GM23338 (cell line): ENCODE results near the gene SPATA2L. TPM values are rescaled to one million over a fixed set of nuclear protein-coding genes. Genes with fewer than 3 reads are reported as not detected.

Source experiments
- ATAC-seq: fragments of 200-7000 bp; cut with Tn5 transposase; 3 replicates; pipeline ENCODE4 v1.9.1; 2020
- DNase-seq: peaks from one replicate; pipeline ENCODE4 v3.0.0-alpha.2; 2015; ENCODE audit warnings: low spot score
- H2AFZ ChIP-seq: fragments of 200-600 bp; sonication (generic); 2 replicates; pipeline ENCODE4 v1.8.0; 2016; ENCODE audit warnings: antibody characterized with exemption, mild to moderate bottlenecking, moderate library complexity
- H3F3A ChIP-seq: fragments of 200-600 bp; sonication (generic); replicated peaks from 2 replicates; pipeline ENCODE4 v1.8.0; 2017; ENCODE audit warnings: antibody characterized with exemption, mixed run types, low read depth
- H3K27ac ChIP-seq: fragments of 200-600 bp; sonication (generic); 2 replicates; pipeline ENCODE4 v1.6.1; 2016; ENCODE audit warnings: low read depth
- H3K27me3 ChIP-seq: fragments of 200-600 bp; sonication (generic); 2 replicates; pipeline ENCODE4 v1.8.0; 2016; ENCODE audit warnings: mild to moderate bottlenecking, mixed run types, moderate library complexity; ENCODE audit not compliant: insufficient read depth
- H3K36me3 ChIP-seq: fragments of 200-600 bp; sonication (generic); 2 replicates; pipeline ENCODE4 v1.8.0; 2016; ENCODE audit warnings: mild to moderate bottlenecking; ENCODE audit not compliant: insufficient read depth
- H3K4me1 ChIP-seq: fragments of 200-600 bp; sonication (generic); 2 replicates; pipeline ENCODE4 v1.8.0; 2016; ENCODE audit warnings: mild to moderate bottlenecking, moderate library complexity; ENCODE audit not compliant: insufficient read depth
- H3K4me2 ChIP-seq: fragments of 200-600 bp; sonication (generic); 2 replicates; pipeline ENCODE4 v1.7.1; 2017; ENCODE audit warnings: mixed run types
- H3K4me3 ChIP-seq: fragments of 200-600 bp; sonication (generic); 2 replicates; pipeline ENCODE4 v1.6.1; 2016; ENCODE audit warnings: mixed run types
- H3K79me2 ChIP-seq: fragments of 200-600 bp; sonication (generic); replicated peaks from 2 replicates; pipeline ENCODE4 v1.8.0; 2017; ENCODE audit warnings: mild to moderate bottlenecking; ENCODE audit not compliant: insufficient read depth
- H3K9me2 ChIP-seq: fragments of 200-600 bp; sonication (generic); 2 replicates; pipeline ENCODE4 v1.8.0; 2017; ENCODE audit not compliant: insufficient read depth
- H4K20me1 ChIP-seq: fragments of 200-600 bp; sonication (generic); replicated peaks from 2 replicates; pipeline ENCODE4 v1.8.0; 2017; ENCODE audit warnings: mild to moderate bottlenecking; ENCODE audit not compliant: insufficient read depth
- H3K27ac Mint-ChIP-seq: 2 replicates; pipeline ENCODE4 v1.8.0; 2020; ENCODE audit warnings: inconsistent platforms, mild to moderate bottlenecking, moderate library complexity, mixed read lengths
- H3K27me3 Mint-ChIP-seq: 3 replicates; pipeline ENCODE4 v1.8.0; 2022; ENCODE audit warnings: low read depth, mild to moderate bottlenecking, moderate library complexity, mixed read lengths, inconsistent platforms; ENCODE audit not compliant: insufficient read depth, poor library complexity
- H3K36me3 Mint-ChIP-seq: 3 replicates; pipeline ENCODE4 v1.8.0; 2021; ENCODE audit warnings: low read depth, mild to moderate bottlenecking, inconsistent platforms, moderate library complexity, mixed read lengths
- H3K4me1 Mint-ChIP-seq: 3 replicates; pipeline ENCODE4 v1.8.0; 2020; ENCODE audit warnings: mild to moderate bottlenecking, inconsistent platforms, mixed read lengths
- H3K4me3 Mint-ChIP-seq: 3 replicates; pipeline ENCODE4 v1.8.0; 2021; ENCODE audit warnings: moderate library complexity, mild to moderate bottlenecking, inconsistent platforms, mixed read lengths
- H3K9me3 Mint-ChIP-seq: 3 replicates; pipeline ENCODE4 v1.8.0; 2020; ENCODE audit warnings: moderate library complexity, mild to moderate bottlenecking, inconsistent platforms, mixed read lengths
- CREB1 ChIP-seq: fragments of 250-450 bp; sonication (Bioruptor Pico); IDR thresholded peaks from 2 replicates; pipeline ENCODE4 v1.5.0; 2020; ENCODE audit warnings: low read depth, mild to moderate bottlenecking, moderate library complexity
- EZH2 ChIP-seq: fragments of 200-600 bp; sonication (generic); IDR thresholded peaks from one replicate; pipeline ENCODE4 v1.8.0; 2017; ENCODE audit warnings: antibody characterized with exemption, mild to moderate bottlenecking, low read depth; ENCODE audit not compliant: unreplicated experiment
- EZH2phosphoT487 ChIP-seq: fragments of 200-600 bp; sonication (generic); IDR thresholded peaks from one replicate; pipeline ENCODE4 v1.8.1; 2018; ENCODE audit warnings: antibody characterized with exemption; ENCODE audit not compliant: unreplicated experiment
- JUNB ChIP-seq: IDR thresholded peaks from one replicate; pipeline ENCODE4 v1.6.1; 2016; ENCODE audit warnings: antibody characterized with exemption; ENCODE audit not compliant: unreplicated experiment
- NANOG ChIP-seq: IDR thresholded peaks from 2 replicates; pipeline ENCODE4 v1.6.1; 2016; ENCODE audit warnings: antibody characterized with exemption, borderline replicate concordance
- POLR2AphosphoS5 ChIP-seq: IDR thresholded peaks from 2 replicates; pipeline ENCODE4 v1.6.1; 2016; ENCODE audit warnings: antibody characterized with exemption, low read depth
- STAT1 ChIP-seq: IDR thresholded peaks from one replicate; pipeline ENCODE4 v1.6.1; 2016; ENCODE audit warnings: antibody characterized with exemption; ENCODE audit not compliant: unreplicated experiment
- ZNF114 ChIP-seq: fragments of 250-450 bp; sonication (Bioruptor Pico); IDR thresholded peaks from 2 replicates; pipeline ENCODE4 v1.5.0; 2020; ENCODE audit warnings: mild to moderate bottlenecking, moderate library complexity
- ZNF331 ChIP-seq: fragments of 250-450 bp; sonication (Bioruptor Pico); IDR thresholded peaks from 2 replicates; pipeline ENCODE4 v1.5.0; 2020; ENCODE audit warnings: low read depth, mild to moderate bottlenecking, moderate library complexity
- polyA plus RNA-seq: library from polyadenylated mRNA; unstranded; fragments of >200 nt; fragmentation: Nextera tagmentation; extraction: Ambion mirVana; gene quantifications from 2 replicates; pipeline ENCODE4 v1.2.1, GENCODE V29; 2016
- total RNA-seq: library from RNA; depleted of rRNA; stranded (reverse); fragments of >200 nt; shearing (Covaris generic); gene quantifications from 2 replicates; pipeline ENCODE4 v1.2.3, GENCODE V29; 2014
- TF ChIP-seq, protein P1 (sequence below): IDR thresholded peaks from 2 replicates; pipeline ENCODE4 v1.6.1; 2016; ENCODE audit warnings: antibody characterized with exemption
- TF ChIP-seq, protein P2 (sequence below): IDR thresholded peaks from one replicate; pipeline ENCODE4 v1.6.1; 2018; ENCODE audit warnings: antibody characterized with exemption; ENCODE audit not compliant: unreplicated experiment
- TF ChIP-seq, protein P3 (sequence below), 2 experiments: fragments of 200-600 bp in 1 of 2; sonication (generic) in 1 of 2; conservative IDR thresholded peaks; 2 replicates each; pipeline versions ENCODE4 v1.5.1 to v1.6.1; 2016 to 2017; ENCODE audit warnings: antibody characterized with exemption in 2 of 2, low read depth in 2 of 2, mild to moderate bottlenecking in 2 of 2, moderate library complexity in 1 of 2

SPATA2L gene
- total and polyA plus RNA-seq, 2 experiments from 2014 or later = 6.9 to 26.2 TPM

DNA sequence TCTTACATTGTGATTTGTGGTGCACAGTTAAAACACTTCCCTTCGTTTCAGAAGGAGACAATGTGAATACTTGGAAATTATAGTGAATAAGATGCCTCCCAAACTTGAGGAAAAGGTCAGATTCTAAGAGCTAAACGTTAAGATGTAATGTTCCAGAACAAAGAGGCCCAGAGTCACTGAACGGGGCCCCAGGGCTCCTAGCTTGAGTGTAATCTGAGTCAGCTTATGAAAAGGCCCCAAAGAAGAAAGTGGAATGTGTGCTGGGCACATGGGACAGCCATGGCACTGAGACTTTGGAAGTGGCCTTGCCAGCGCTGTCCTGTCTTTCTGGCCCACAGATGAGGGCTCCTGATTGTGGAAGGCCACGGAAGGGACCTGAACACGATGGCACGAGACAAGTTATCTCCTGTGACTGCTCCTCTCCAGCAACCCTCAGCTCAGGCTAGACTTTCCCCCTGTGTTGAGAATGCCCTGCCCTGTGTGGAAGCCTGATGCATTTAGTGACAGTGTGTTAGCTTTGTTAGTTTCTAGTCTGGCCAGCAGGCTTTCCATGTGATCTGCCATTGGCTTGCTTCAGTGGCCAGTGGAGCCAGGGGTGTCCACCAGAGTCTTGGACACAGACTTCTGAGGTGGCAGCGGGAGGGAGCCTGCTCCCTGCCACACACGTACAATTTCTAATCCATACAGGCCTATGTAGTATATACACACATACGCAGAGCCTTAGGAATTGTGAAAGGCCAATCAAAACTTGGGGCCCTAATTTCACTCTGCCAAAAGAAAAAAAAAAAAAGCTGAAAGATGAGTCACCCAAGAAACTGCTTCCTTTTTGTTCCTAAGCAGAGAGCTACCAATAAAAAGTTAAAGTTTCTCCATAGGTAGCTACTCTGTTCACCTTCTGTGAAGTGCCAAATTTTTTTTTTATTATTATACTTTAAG, 30.7 kb downstream of the SPATA2L start:
- Mint-ChIP-seq H3K27me3 (peaks cover 4% of the 10 kb centered on the region), H3K36me3 (peaks cover 48% of the 10 kb centered on the region), H3K27ac (no peak overlapping the region), H3K4me1 (no peaks in the 10 kb centered on the region), H3K4me3 (no peak overlapping the region), H3K9me3 (peaks cover 39% of the 10 kb centered on the region)
- H4K20me1 ChIP-seq = no peaks in the 10 kb centered on the region
- 0 out of 2 replicates have a peak, but pooled peaks cover 3% of the 10 kb centered on the region for H3K9me2 ChIP-seq
- no peak overlapping the region for H3K4me3 ChIP-seq
- H3K4me1 ChIP-seq = no peaks in the 10 kb centered on the region
- H3K4me2 ChIP-seq = no peak overlapping the region
- H3K79me2 ChIP-seq = no peaks in the 10 kb centered on the region
- peaks cover 2% of the 10 kb centered on the region; the same call in 1 of the 2 replicates for H3K36me3 ChIP-seq
- TF ChIP-seq ZNF114 (CRISPR knock-in tag) (no peak), JUNB (no peak)
- DNase-seq (no peak), ATAC-seq (no peak)
- H2AFZ ChIP-seq = no peak overlapping the region
- no peaks in the 10 kb centered on the region for H3K27me3 ChIP-seq
- no peak overlapping the region for H3K27ac ChIP-seq
- H3F3A ChIP-seq = 0 out of 2 replicates have a peak, but pooled peaks cover 2% of the 10 kb centered on the region

DNA sequence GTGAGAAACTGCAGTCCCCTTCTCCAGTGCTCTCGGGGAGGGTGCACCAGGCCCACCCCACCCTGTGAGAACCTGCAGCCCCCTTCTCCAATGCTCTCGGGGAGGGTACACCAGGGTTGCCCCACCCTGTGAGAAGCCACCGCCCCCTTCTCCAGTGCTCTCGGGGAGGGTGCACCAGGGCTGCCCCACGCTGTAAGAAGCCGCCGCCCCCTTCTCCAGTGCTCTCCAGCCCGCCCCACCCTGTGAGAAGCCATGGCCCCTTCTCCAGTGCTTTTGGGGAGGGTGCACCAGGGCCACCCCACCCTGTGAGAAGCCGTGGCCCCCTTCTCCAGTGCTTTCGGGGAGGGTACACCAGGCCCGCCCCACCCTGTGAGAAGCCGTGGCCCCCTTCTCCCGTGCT, 31.8 kb downstream of the SPATA2L start:
- Mint-ChIP-seq H3K9me3 (peaks cover 37% of the 10 kb centered on the region), H3K4me3 (no peak overlapping the region), H3K27me3 (peaks cover 3% of the 10 kb centered on the region), H3K27ac (no peak overlapping the region), H3K4me1 (no peaks in the 10 kb centered on the region), H3K36me3 (peaks cover 48% of the 10 kb centered on the region)
- no peak overlapping the region for H2AFZ ChIP-seq
- no peaks in the 10 kb centered on the region for H4K20me1 ChIP-seq
- H3K4me1 ChIP-seq = no peaks in the 10 kb centered on the region
- no peak for DNase-seq
- no peak overlapping the region for H3K4me3 ChIP-seq
- 0 out of 2 replicates have a peak, but pooled peaks cover 2% of the 10 kb centered on the region for H3F3A ChIP-seq
- H3K27ac ChIP-seq = no peak overlapping the region
- no peak for ATAC-seq
- no peak overlapping the region for H3K4me2 ChIP-seq
- no peaks in the 10 kb centered on the region for H3K79me2 ChIP-seq
- 0 out of 2 replicates have a peak, but pooled peaks cover 3% of the 10 kb centered on the region for H3K9me2 ChIP-seq
- H3K27me3 ChIP-seq = no peaks in the 10 kb centered on the region
- TF ChIP-seq EZH2phosphoT487 (no peak), NANOG (no peak), ZNF331 (no peak), CREB1 (CRISPR knock-in tag) (no peak), EZH2 (no peak), JUNB (no peak), STAT1 (no peak), POLR2AphosphoS5 (no peak)
- TF ChIP-seq, protein P1, sequence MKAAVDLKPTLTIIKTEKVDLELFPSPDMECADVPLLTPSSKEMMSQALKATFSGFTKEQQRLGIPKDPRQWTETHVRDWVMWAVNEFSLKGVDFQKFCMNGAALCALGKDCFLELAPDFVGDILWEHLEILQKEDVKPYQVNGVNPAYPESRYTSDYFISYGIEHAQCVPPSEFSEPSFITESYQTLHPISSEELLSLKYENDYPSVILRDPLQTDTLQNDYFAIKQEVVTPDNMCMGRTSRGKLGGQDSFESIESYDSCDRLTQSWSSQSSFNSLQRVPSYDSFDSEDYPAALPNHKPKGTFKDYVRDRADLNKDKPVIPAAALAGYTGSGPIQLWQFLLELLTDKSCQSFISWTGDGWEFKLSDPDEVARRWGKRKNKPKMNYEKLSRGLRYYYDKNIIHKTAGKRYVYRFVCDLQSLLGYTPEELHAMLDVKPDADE = no peak
- TF ChIP-seq, protein P2, sequence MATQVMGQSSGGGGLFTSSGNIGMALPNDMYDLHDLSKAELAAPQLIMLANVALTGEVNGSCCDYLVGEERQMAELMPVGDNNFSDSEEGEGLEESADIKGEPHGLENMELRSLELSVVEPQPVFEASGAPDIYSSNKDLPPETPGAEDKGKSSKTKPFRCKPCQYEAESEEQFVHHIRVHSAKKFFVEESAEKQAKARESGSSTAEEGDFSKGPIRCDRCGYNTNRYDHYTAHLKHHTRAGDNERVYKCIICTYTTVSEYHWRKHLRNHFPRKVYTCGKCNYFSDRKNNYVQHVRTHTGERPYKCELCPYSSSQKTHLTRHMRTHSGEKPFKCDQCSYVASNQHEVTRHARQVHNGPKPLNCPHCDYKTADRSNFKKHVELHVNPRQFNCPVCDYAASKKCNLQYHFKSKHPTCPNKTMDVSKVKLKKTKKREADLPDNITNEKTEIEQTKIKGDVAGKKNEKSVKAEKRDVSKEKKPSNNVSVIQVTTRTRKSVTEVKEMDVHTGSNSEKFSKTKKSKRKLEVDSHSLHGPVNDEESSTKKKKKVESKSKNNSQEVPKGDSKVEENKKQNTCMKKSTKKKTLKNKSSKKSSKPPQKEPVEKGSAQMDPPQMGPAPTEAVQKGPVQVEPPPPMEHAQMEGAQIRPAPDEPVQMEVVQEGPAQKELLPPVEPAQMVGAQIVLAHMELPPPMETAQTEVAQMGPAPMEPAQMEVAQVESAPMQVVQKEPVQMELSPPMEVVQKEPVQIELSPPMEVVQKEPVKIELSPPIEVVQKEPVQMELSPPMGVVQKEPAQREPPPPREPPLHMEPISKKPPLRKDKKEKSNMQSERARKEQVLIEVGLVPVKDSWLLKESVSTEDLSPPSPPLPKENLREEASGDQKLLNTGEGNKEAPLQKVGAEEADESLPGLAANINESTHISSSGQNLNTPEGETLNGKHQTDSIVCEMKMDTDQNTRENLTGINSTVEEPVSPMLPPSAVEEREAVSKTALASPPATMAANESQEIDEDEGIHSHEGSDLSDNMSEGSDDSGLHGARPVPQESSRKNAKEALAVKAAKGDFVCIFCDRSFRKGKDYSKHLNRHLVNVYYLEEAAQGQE = no peak
- TF ChIP-seq, protein P3, sequence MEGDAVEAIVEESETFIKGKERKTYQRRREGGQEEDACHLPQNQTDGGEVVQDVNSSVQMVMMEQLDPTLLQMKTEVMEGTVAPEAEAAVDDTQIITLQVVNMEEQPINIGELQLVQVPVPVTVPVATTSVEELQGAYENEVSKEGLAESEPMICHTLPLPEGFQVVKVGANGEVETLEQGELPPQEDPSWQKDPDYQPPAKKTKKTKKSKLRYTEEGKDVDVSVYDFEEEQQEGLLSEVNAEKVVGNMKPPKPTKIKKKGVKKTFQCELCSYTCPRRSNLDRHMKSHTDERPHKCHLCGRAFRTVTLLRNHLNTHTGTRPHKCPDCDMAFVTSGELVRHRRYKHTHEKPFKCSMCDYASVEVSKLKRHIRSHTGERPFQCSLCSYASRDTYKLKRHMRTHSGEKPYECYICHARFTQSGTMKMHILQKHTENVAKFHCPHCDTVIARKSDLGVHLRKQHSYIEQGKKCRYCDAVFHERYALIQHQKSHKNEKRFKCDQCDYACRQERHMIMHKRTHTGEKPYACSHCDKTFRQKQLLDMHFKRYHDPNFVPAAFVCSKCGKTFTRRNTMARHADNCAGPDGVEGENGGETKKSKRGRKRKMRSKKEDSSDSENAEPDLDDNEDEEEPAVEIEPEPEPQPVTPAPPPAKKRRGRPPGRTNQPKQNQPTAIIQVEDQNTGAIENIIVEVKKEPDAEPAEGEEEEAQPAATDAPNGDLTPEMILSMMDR (conservative IDR thresholded peaks at IDR 0.05; ENCODE audit: low read depth in 2 of 2) = no peak
- H3K36me3 ChIP-seq = no peaks in the 10 kb centered on the region
